ENCODE results near the gene DYNLT1. TPM values are rescaled to one million over a fixed set of nuclear protein-coding genes. Genes with fewer than 3 reads are reported as not detected.

Gene DYNLT1
- total RNA-seq, 4 donors from 2014 or later, result 78.7 to 107 (median 87.4) TPM

- Histone ChIP-seq H3K4me3 (no peak overlapping the region), H3K4me1 (no peaks in the 10 kb centered on the region), H3K27ac (no peak overlapping the region), H3K9me3 (no peaks in the 10 kb centered on the region), H3K36me3 (peaks cover 17 to 99% (median 30%) of the 10 kb centered on the region in 3 donors), H3K27me3 (no peaks in the 10 kb centered on the region)
- no peak for DNase-seq
- WGBS, 2 donors, result 89% methylated on average over 4 of the region's 9 CpGs; no CpG with 5 or more reads in 1 of the 2 donors
- TF ChIP-seq POLR2A (IDR thresholded peaks at IDR 0.05) (no peak), CTCF (IDR thresholded peaks at IDR 0.05) (no peak)
- intact Hi-C loops (cut with DNase I), result no loop called here
Observed at GRCh38 chr6:158610319-158610968, 34.1 kb downstream of the DYNLT1 start.

- DNase-seq, result no peak
- no peak overlapping the region for H3K27ac ChIP-seq
- H3K4me1 ChIP-seq, result no peaks in the 10 kb centered on the region
- intact Hi-C loops (cut with DNase I), result loop anchor here (10.0 kb wide), 1 partner anchor 385 kb away; no protein-coding TSS in a partner anchor
- TF ChIP-seq CTCF (IDR thresholded peaks at IDR 0.05) (no peak), POLR2A (IDR thresholded peaks at IDR 0.05) (no peak)
- 96% methylated on average over 7 to 8 of the region's 13 CpGs for WGBS, 2 donors
- peaks cover 17 to 94% (median 30%) of the 10 kb centered on the region in 3 donors for H3K36me3 ChIP-seq
- no peaks in the 10 kb centered on the region for H3K9me3 ChIP-seq
- H3K27me3 ChIP-seq, result no peaks in the 10 kb centered on the region
- no peak overlapping the region for H3K4me3 ChIP-seq
Observed at GRCh38 chr6:158609455-158610155, 34.9 kb downstream of the DYNLT1 start.

- TF ChIP-seq CTCF (IDR thresholded peaks at IDR 0.05), result no peak
- no peak for TF ChIP-seq POLR2A (IDR thresholded peaks at IDR 0.05)
- no peak overlapping the region for H3K4me3 ChIP-seq
- no peaks in the 10 kb centered on the region for H3K9me3 ChIP-seq
- H3K27ac ChIP-seq, result no peak overlapping the region
- H3K4me1 ChIP-seq, result no peaks in the 10 kb centered on the region
- peaks cover 17 to 90% (median 30%) of the 10 kb centered on the region in 3 donors for H3K36me3 ChIP-seq
- 92 to 94% methylated on average over 7 to 11 of the region's 12 CpGs for WGBS, 2 donors
- intact Hi-C loops (cut with DNase I), result loop anchor here (10.0 kb wide), 1 partner anchor 383 kb away; no protein-coding TSS in a partner anchor
- H3K27me3 ChIP-seq, result no peaks in the 10 kb centered on the region
- DNase-seq, result no peak
Observed at GRCh38 chr6:158608221-158608620, 36.3 kb downstream of the DYNLT1 start.

GRCh38 chr6:158607411-158608170 is 37.0 kb downstream of the DYNLT1 start:
- no peaks in the 10 kb centered on the region for H3K27me3 ChIP-seq
- intact Hi-C loops (cut with DNase I), result loop anchor here (10.0 kb wide), 1 partner anchor 383 kb away; no protein-coding TSS in a partner anchor

More at GRCh38 chr6:158607411-158608170, 37.0 kb downstream of the DYNLT1 start:
- no peaks in the 10 kb centered on the region for H3K4me1 ChIP-seq
- no peaks in the 10 kb centered on the region for H3K9me3 ChIP-seq
- no peak for DNase-seq
- WGBS, 2 donors, result 95 to 96% methylated on average over 7 to 13 of the region's 14 CpGs
- no peak overlapping the region for H3K27ac ChIP-seq
- TF ChIP-seq CTCF (IDR thresholded peaks at IDR 0.05) (no peak), POLR2A (IDR thresholded peaks at IDR 0.05) (no peak)
- no peak overlapping the region for H3K4me3 ChIP-seq
- peaks cover 17 to 90% (median 30%) of the 10 kb centered on the region in 3 donors for H3K36me3 ChIP-seq
